Activated CD4-positive, alpha-beta memory T cell treated with anti-CD3 and anti-CD28 coated beads for 36 hours (primary cell): ENCODE measurements around the gene CUL3. TPM values are rescaled to one million over a fixed set of nuclear protein-coding genes. Genes with fewer than 3 reads are reported as not detected.

Source experiments
- CTCF ChIA-PET: fragments of 350-600 bp; sonication (Branson Sonifier 250); formaldehyde crosslinking; loops from one replicate; lab custom pipeline; 2021; ENCODE audit warnings: antibody characterized with exemption, inconsistent platforms; lab: Charles Lee
- POLR2A ChIA-PET: fragments of 350-600 bp; sonication (Branson Sonifier 250); formaldehyde crosslinking; loops from one replicate; lab custom pipeline; 2021; ENCODE audit warnings: antibody characterized with exemption; lab: Charles Lee
- DNase-seq: peaks from one replicate; pipeline ENCODE4 v3.0.0-alpha.2; 2020
- H3K27ac Mint-ChIP-seq: one replicate; pipeline ENCODE4 v1.8.0; 2021; ENCODE audit warnings: mixed read lengths
- H3K27me3 Mint-ChIP-seq: one replicate; pipeline ENCODE4 v1.8.0; 2021; ENCODE audit warnings: mixed read lengths
- H3K36me3 Mint-ChIP-seq: one replicate; pipeline ENCODE4 v1.8.0; 2021; ENCODE audit warnings: mixed read lengths
- H3K4me1 Mint-ChIP-seq: one replicate; pipeline ENCODE4 v1.8.0; 2021; ENCODE audit warnings: low read depth, mixed read lengths
- H3K4me3 Mint-ChIP-seq: one replicate; pipeline ENCODE4 v1.8.0; 2021; ENCODE audit warnings: mild to moderate bottlenecking, mixed read lengths
- H3K9me3 Mint-ChIP-seq: one replicate; pipeline ENCODE4 v1.8.0; 2021; ENCODE audit warnings: mixed read lengths
- intact Hi-C: fragments of 100-400 bp; cut with micrococcal nuclease; formaldehyde crosslinking; loops from one replicate; pipeline ENCODE4 v1.15.1; 2023
- total RNA-seq, 2 experiments: library from RNA; stranded (reverse); gene quantifications; one replicate each; pipeline ENCODE4 v1.2.3, GENCODE V29; 2021

CUL3 gene
- total RNA-seq, 2 experiments from 2014 or later: 75.8 to 79.5 TPM

DNA sequence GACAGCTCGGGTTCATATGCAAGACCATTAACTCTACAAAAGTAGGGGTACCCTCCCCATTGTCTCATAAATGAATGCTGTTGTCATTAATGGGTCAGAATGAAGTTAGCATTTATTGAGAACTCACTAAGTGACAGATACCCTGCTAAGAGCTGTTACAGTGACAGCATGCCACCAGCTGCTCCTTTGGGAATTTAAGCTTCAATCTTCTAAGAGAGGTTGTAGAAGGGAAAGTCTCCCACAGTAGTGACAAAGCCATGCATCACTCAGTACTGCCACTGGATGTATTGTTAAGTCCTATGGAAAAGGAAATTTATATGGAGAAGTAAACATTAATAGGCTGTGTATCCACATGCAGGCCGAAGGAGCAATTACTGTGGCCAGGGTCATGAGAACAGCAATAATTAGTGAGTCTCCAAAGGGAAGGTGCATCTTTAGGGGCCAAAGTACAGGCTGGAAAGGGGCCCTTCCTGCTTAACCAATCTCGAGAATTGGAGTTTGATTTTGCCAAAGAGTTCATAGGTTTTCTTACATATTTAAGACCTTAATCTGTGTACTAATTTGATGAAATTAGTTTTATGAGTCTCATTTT lies 118.8 kb downstream of the CUL3 start:
- CTCF ChIA-PET: interaction anchor here (0.7 to 2.9 kb wide), 2 partner anchors 97 to 184 kb away, joined by 3 to 7 read pairs; no protein-coding TSS in a partner anchor
- Mint-ChIP-seq H3K27ac (no peak overlapping the region), H3K27me3 (no peaks in the 10 kb centered on the region), H3K4me3 (no peak overlapping the region), H3K9me3 (peaks cover 11% of the 10 kb centered on the region), H3K4me1 (peaks cover 2% of the 10 kb centered on the region), H3K36me3 (peaks cover 2% of the 10 kb centered on the region)
- POLR2A ChIA-PET: no interaction called here
- intact Hi-C loops: no loop called here
- DNase-seq: no peak

DNA sequence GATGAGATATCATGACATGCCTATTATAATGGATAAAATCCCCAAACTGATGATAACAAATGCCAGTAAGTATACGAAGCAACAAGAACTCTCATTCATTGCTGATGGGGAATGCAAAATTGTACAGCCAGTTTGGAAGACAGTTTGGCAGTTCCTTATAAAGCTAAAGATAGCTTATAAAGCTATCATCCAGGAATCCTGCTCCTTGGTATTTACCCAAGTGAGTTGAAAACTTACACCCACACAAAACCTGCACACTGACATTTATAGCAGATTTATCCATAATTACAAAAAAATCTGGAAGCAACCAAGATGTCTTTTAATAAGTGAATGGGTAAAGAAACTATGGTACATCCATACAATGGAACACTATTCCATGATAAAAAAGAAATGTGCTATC lies 123.8 kb downstream of the CUL3 start:
- no peak for DNase-seq
- H3K9me3 Mint-ChIP-seq: peaks cover 11% of the 10 kb centered on the region
- H3K27me3 Mint-ChIP-seq: peaks cover 15% of the 10 kb centered on the region
- H3K36me3 Mint-ChIP-seq: peaks cover 4% of the 10 kb centered on the region
- CTCF ChIA-PET: no interaction called here
- peaks cover 2% of the 10 kb centered on the region for H3K4me1 Mint-ChIP-seq
- POLR2A ChIA-PET: no interaction called here
- H3K27ac Mint-ChIP-seq: no peak overlapping the region
- H3K4me3 Mint-ChIP-seq: no peak overlapping the region
- intact Hi-C loops: no loop called here

DNA sequence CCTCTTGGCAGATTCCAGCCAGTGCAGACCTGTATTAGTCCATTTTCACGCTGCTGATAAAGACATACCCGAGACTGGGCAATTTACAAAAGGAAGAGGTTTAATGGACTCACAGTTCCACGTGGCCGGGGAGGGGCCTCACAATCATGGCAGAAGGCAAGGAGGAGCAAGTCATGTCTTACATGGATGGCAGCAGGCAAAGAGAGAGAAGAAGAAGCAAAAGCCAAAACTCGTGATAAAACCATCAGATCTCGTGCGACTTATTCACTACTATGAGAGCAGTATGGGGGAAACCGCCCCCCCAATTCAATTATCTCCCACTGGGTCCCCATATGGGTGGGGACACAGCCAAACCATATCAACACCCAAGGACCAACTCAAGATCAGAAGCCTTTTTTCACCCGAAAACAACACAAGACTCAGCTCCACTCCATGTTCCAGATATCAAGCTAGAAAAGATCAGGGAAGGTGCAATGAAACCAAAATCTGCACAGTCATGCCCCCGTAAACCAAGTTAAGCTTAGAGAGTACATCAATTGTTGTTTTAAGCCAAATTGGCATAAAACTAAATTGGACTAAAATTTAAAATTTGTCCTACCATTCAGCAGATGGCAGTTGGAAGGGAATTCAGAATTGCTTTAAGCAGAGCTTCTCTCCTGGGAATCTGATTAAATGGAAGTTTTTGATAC lies 127.6 kb downstream of the CUL3 start:
- DNase-seq: no peak
- ChIA-PET POLR2A (no interaction called here), CTCF (interaction anchor here (0.7 to 1.2 kb wide), 3 partner anchors 10 to 193 kb away, joined by 3 to 4 read pairs (median 3); no protein-coding TSS in a partner anchor)
- H3K27me3 Mint-ChIP-seq: peaks cover 15% of the 10 kb centered on the region
- H3K4me1 Mint-ChIP-seq: no peaks in the 10 kb centered on the region
- H3K9me3 Mint-ChIP-seq: peaks cover 6% of the 10 kb centered on the region
- H3K36me3 Mint-ChIP-seq: peaks cover 4% of the 10 kb centered on the region
- H3K4me3 Mint-ChIP-seq: no peak overlapping the region
- intact Hi-C loops: no loop called here
- no peak overlapping the region for H3K27ac Mint-ChIP-seq

DNA sequence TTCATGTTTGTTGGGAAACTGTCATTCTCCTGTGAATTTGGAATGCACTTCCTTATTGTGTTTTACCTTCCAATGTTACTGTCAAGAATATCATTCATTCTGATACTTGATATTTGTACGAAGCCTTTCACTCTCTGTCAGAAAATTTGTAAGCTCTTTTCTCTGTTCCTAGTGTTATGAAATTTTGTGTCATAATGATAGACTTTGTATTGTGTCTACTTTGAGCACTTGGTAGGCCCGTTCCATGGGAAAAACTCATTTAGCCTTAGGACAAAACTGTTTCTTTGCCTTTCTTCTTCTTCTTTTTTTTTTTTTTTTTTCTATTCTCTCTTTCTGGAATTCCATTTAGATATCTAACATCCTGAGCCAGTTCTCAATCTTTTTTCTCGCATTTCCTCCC lies 131.3 kb downstream of the CUL3 start:
- intact Hi-C loops: no loop called here
- H3K27ac Mint-ChIP-seq: no peak overlapping the region
- ChIA-PET POLR2A (no interaction called here), CTCF (no interaction called here)
- no peak overlapping the region for H3K4me3 Mint-ChIP-seq
- H3K4me1 Mint-ChIP-seq: no peaks in the 10 kb centered on the region
- no peak for DNase-seq
- H3K36me3 Mint-ChIP-seq: peaks cover 2% of the 10 kb centered on the region
- H3K9me3 Mint-ChIP-seq: no peaks in the 10 kb centered on the region
- peaks cover 19% of the 10 kb centered on the region for H3K27me3 Mint-ChIP-seq

DNA sequence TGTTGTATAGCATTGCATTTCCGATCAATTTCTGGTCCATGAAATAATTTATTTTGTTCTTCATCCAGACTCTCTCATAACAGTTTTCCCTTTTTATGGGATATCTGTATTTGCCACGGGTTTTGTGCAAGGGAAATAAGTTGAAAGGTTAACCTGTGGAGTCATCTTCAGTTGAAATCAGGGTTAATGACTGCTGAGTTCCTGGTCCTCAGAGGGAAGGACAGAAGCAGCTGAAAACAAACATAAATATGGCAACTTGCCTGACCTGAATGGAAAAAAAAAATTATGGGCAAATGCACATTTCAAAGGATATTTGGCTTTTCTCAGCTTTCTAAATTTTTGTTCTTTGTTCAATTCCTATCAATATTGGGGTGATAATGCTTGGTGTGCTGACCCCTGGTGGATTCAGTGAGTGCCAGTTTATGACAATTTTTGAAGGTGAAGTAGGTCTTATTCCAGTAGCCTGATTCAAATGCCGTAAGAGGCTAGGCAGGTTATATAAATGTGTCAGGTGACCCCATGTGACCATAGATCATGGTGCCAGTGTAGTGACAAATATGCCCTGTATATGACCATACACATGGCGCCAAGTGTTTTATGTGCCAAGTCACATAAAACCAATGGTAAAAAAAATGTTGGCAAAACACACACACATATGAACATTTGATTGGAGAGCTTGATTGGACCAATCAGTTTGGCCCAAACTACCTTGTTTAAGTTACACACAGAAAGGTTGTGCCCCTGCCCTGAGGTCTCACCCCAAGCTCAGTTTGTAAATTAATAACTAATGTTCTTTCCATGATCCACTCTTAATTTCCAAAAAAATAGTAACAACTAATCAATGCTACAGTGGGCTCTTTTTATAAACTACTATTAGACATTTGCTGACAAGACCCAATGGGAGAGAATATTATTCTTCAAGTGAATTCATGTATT lies 135.7 kb downstream of the CUL3 start:
- H3K4me3 Mint-ChIP-seq: no peak overlapping the region
- POLR2A ChIA-PET: no interaction called here
- H3K9me3 Mint-ChIP-seq: no peaks in the 10 kb centered on the region
- peaks cover 13% of the 10 kb centered on the region for H3K27me3 Mint-ChIP-seq
- no peaks in the 10 kb centered on the region for H3K4me1 Mint-ChIP-seq
- DNase-seq: no peak
- no peak overlapping the region for H3K27ac Mint-ChIP-seq
- CTCF ChIA-PET: interaction anchor here (0.6 to 1.6 kb wide), 8 partner anchors 29 to 479 kb away, joined by 3 to 5 read pairs (median 3); no protein-coding TSS in a partner anchor
- H3K36me3 Mint-ChIP-seq: no peaks in the 10 kb centered on the region
- intact Hi-C loops: loop anchor here (5.0 kb wide), 1 partner anchor 92 kb away; no protein-coding TSS in a partner anchor

DNA sequence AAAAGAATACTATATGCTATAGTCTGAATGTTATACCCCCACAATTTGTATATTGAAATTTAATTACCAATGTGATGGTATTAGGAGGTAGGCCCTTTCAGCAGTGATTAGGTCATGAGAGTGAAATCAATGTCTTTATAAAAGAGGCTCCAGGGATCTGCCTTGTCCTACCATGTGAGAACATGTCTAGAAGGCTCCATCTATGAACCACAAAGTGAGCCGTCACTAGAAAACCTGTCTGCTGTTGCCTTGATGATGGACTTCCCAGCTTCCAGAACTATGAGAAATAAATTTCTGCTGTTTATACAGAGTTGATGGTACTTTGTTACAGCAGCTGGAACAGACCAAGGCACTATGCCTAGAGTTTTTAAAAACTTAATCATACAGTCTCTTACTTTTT lies 136.9 kb downstream of the CUL3 start:
- Mint-ChIP-seq H3K9me3 (no peaks in the 10 kb centered on the region), H3K36me3 (no peaks in the 10 kb centered on the region), H3K27ac (no peak overlapping the region), H3K4me3 (no peak overlapping the region), H3K4me1 (peaks cover 1% of the 10 kb centered on the region), H3K27me3 (peaks cover 24% of the 10 kb centered on the region)
- DNase-seq: no peak
- intact Hi-C loops: loop anchor here (5.0 kb wide), 1 partner anchor 91 kb away; no protein-coding TSS in a partner anchor
- ChIA-PET POLR2A (no interaction called here), CTCF (interaction anchor here (0.7 to 1.1 kb wide), 5 partner anchors 12 to 478 kb away, joined by 3 to 4 read pairs (median 3); no protein-coding TSS in a partner anchor)

DNA sequence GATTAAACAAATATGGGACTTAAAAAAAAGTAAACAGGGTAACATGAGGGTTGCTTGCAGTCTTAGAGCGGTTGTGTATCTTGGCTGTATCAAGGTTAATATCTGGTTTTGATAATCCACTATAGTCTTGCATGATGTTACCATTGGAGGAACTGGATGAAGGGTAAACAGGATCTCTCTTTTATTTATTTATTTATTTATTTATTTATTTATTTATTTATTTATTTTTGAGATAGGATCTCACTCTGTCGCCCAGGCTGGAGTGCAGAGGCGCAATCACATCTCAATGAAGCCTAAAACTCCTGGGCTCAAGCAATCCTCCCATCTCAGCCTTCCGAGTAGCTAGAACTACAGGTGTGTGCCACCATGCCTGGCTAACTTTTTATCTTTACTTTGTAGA lies 140.4 kb downstream of the CUL3 start:
- H3K36me3 Mint-ChIP-seq: no peaks in the 10 kb centered on the region
- no peak overlapping the region for H3K4me3 Mint-ChIP-seq
- intact Hi-C loops: loop anchor here (5.0 kb wide), 1 partner anchor 87 kb away; no protein-coding TSS in a partner anchor
- no peaks in the 10 kb centered on the region for H3K9me3 Mint-ChIP-seq
- ChIA-PET POLR2A (no interaction called here), CTCF (no interaction called here)
- H3K4me1 Mint-ChIP-seq: peaks cover 10% of the 10 kb centered on the region
- DNase-seq: no peak
- H3K27ac Mint-ChIP-seq: no peak overlapping the region
- peaks cover 39% of the 10 kb centered on the region for H3K27me3 Mint-ChIP-seq

DNA sequence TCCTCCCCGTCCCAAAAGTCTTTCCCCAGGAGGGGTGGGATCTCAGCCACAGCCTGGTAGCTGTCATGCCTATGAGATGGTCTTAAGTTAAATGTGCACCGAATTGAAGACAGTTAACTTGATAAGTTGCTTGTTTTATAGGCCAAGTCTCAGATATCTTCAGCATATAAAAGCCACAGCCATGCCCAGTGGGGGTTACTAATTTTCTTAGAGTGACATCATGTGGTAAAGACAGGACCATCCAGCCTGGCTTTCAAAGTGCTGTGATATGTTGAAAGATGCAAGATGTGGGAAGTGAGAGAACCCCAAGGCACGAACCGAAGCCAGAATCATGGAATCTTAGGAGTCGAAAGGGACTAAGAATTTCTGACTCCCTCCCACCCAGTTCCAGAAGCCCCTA lies 141.1 kb downstream of the CUL3 start:
- H3K9me3 Mint-ChIP-seq: no peaks in the 10 kb centered on the region
- no peaks in the 10 kb centered on the region for H3K36me3 Mint-ChIP-seq
- peaks cover 10% of the 10 kb centered on the region for H3K4me1 Mint-ChIP-seq
- H3K27me3 Mint-ChIP-seq: peaks cover 35% of the 10 kb centered on the region
- no peak for DNase-seq
- no peak overlapping the region for H3K27ac Mint-ChIP-seq
- no peak overlapping the region for H3K4me3 Mint-ChIP-seq
- ChIA-PET POLR2A (no interaction called here), CTCF (no interaction called here)
- intact Hi-C loops: no loop called here

DNA sequence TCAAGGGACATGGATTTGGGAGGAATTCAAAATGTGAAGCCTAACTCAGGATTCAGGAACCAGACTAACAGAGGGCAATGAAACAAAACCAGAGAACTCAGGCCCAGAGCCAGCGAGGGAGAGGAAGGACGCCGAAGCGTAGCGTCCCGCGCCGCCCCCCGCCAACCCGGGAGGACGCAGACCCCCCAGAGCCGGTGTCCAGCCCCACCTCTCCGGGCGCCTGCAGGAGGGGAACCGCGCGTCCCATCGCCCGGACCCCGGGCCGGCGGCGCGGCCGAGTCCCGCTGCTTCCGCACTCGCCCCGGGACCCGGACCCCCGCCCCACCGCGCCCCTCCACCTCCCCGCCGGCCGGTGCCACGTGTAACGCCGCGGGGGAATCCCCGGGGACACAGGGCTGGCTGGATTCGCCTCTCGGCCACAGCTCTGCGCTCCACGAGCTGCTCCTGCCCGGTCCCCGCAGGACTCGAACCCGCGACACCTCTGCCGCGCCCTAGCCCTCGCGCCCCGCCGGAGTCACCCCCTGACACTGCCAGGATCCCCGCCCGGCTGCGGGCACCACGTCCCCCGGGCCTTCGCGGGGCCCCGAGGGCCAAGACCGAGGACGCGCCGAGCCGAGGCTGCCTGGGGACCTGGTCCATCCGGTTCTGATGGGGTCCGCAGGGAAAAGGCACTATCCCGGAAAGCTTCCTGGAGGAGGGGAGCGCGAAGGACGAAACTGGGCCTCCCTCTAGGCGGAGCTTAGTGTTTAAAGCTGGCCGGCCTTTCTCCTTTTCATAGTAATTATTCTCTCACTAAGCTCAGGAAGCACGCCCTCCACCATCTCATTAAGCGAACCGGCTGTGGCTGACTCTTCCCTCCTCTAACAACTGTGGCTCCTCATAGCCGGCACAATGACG lies 142.8 kb downstream of the CUL3 start:
- Mint-ChIP-seq H3K9me3 (no peaks in the 10 kb centered on the region), H3K27me3 (peaks cover 40% of the 10 kb centered on the region), H3K36me3 (no peaks in the 10 kb centered on the region), H3K27ac (no peak overlapping the region), H3K4me1 (peaks cover 10% of the 10 kb centered on the region), H3K4me3 (peak overlapping the region; percentile 51)
- ChIA-PET CTCF (interaction anchor here (1.1 kb wide), 1 partner anchor 209 kb away, joined by 3 read pairs; no protein-coding TSS in a partner anchor), POLR2A (interaction anchor here (1.4 kb wide), 1 partner anchor 41 kb away, joined by 3 read pairs; the partner anchor contains the start of gene FAM124B)
- DNase-seq: peak; percentile 13
- intact Hi-C loops: no loop called here

DNA sequence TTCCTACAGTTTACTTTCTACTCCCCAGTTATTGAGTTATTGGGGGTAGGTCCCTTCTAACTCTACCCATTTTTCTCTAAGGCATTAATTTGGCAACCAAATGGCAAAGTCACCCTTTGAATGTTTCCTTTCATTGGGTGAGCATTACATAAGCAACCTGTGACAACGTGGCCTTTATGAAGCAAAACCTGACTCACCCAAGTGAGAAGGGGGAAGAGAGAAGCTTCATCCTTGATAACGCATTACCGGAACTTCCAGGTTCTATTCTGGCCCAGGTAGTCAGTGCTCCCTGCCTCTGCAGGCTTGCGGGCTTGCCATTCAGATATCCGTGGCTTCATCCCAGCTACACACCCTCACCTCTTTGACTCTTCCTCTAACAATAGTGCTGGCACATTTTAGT lies 144.2 kb downstream of the CUL3 start:
- intact Hi-C loops: no loop called here
- no peaks in the 10 kb centered on the region for H3K36me3 Mint-ChIP-seq
- H3K4me1 Mint-ChIP-seq: peaks cover 10% of the 10 kb centered on the region

DNA sequence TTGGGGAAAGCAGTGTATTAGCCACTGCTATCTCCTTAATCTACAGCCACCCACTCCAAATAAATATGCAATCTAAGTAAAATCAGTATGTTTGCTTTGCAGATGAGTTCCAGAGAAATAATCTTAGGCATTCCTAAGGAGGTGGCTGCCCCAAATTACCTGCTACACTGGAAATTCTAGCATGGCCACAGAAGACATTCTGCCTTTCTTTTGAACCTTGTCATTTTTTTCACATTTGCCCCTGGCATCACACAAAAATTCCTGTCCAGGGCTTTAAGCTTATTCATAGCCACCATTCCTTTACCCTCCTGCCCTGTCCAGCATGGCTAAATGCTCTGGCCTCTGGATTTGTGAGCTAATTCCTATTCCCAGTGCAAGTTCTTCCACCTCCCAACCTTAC lies 146.4 kb downstream of the CUL3 start:
- ChIA-PET CTCF (interaction anchor here (1.0 kb wide), 1 partner anchor 468 kb away, joined by 4 read pairs; no protein-coding TSS in a partner anchor), POLR2A (no interaction called here)
- DNase-seq: no peak
- no peak overlapping the region for H3K4me3 Mint-ChIP-seq
- no peak overlapping the region for H3K27ac Mint-ChIP-seq
- intact Hi-C loops: no loop called here
- H3K36me3 Mint-ChIP-seq: no peaks in the 10 kb centered on the region
- peaks cover 29% of the 10 kb centered on the region for H3K27me3 Mint-ChIP-seq
- no peaks in the 10 kb centered on the region for H3K9me3 Mint-ChIP-seq
- H3K4me1 Mint-ChIP-seq: peaks cover 10% of the 10 kb centered on the region

More for the DNA sequence above, 144.2 kb downstream of the CUL3 start:
- Mint-ChIP-seq H3K27ac (no peak overlapping the region), H3K9me3 (no peaks in the 10 kb centered on the region), H3K27me3 (peaks cover 40% of the 10 kb centered on the region), H3K4me3 (no peak overlapping the region)
- POLR2A ChIA-PET: no interaction called here
- DNase-seq: no peak
- CTCF ChIA-PET: no interaction called here
